Mammary epithelial cell (primary cell): Measurements from ENCODE around the gene ADGRG7.

Experiments
- EZH2 ChIP-seq: IDR thresholded peaks from 2 replicates; pipeline ENCODE4 v1.6.1; 2012; ENCODE audit warnings: low read length, inconsistent platforms, borderline replicate concordance
- TF ChIP-seq, protein P1 (sequence below), 2 donors: IDR thresholded peaks in 1 of 2; conservative IDR thresholded peaks in 1 of 2; 2 replicates each; pipeline ENCODE4 v1.5.1; 2011 to 2012; ENCODE audit warnings: inconsistent platforms in 2 of 2, low read length in 2 of 2, mild to moderate bottlenecking in 2 of 2, control low read depth in 1 of 2, low read depth in 1 of 2; ENCODE audit not compliant: insufficient read depth in 1 of 2; ENCODE audit errors: extremely low read depth in 1 of 2

DNA sequence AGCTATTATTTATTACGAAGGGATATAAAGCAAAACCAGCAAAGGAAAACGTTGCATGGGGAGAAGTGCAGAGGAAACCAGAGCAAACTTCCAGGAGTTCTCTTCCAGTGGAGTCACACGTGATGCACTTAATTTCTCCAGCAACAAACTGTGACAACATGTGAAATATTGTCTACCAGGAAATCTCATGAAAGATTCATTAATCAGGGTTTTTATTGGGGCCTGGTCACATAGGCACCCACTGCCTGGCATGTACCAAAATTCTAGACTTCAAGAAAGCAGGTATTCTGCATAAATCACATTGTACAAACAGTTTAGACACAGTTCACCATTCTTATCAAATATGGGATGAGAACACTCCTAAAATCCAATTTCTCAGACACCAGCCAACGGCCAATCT lies 94.5 kb downstream of the ADGRG7 start:
- TF ChIP-seq, protein P1, sequence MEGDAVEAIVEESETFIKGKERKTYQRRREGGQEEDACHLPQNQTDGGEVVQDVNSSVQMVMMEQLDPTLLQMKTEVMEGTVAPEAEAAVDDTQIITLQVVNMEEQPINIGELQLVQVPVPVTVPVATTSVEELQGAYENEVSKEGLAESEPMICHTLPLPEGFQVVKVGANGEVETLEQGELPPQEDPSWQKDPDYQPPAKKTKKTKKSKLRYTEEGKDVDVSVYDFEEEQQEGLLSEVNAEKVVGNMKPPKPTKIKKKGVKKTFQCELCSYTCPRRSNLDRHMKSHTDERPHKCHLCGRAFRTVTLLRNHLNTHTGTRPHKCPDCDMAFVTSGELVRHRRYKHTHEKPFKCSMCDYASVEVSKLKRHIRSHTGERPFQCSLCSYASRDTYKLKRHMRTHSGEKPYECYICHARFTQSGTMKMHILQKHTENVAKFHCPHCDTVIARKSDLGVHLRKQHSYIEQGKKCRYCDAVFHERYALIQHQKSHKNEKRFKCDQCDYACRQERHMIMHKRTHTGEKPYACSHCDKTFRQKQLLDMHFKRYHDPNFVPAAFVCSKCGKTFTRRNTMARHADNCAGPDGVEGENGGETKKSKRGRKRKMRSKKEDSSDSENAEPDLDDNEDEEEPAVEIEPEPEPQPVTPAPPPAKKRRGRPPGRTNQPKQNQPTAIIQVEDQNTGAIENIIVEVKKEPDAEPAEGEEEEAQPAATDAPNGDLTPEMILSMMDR (conservative IDR thresholded peaks at IDR 0.05 in 1 of 2, IDR thresholded peaks at IDR 0.05 in 1 of 2; ENCODE audit: extremely low read depth in 1 of 2, insufficient read depth in 1 of 2, low read depth in 1 of 2, low read length in 2 of 2), result no peak
- TF ChIP-seq EZH2, result no peak
